ENCODE measurements around the gene DMBT1.
"Not testable (repeated sequence)": the region's sequence is repeated elsewhere in the genome, so short reads cannot be mapped to it uniquely, and the experiment has no call there.

DMBT1 gene

DNA sequence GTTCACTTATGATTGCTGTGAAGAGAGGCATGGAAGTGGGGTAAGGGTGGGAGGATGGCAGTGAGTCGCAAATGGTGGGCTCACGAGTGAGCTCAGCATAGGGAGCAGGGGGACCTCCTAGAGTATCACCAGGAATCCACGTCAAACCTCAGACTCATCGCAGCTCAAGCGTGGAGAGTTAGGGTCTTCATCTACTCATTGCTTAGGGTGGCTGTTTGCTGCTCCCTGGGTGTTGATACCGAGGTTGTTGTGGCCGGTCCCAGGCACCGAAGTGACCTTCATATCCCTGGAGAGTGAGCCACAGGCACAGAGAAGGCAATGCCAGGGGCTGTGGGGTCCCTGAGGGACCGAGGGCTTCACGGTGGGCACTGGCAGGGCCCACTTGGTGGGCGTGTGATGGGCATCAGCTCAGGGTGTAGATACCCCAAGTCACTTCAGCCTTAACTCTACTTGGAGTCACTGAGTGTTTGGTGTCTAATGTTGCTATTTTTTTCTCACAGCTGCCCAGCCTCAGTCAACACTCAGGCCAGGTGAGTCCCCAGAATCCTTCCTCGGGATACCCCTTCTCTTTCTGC is 16.8 kb downstream of the DMBT1 start:
- DNase-seq (ENCODE audit: extremely low read depth in 1 of 2, low read depth in 1 of 2) = no peak

DNA sequence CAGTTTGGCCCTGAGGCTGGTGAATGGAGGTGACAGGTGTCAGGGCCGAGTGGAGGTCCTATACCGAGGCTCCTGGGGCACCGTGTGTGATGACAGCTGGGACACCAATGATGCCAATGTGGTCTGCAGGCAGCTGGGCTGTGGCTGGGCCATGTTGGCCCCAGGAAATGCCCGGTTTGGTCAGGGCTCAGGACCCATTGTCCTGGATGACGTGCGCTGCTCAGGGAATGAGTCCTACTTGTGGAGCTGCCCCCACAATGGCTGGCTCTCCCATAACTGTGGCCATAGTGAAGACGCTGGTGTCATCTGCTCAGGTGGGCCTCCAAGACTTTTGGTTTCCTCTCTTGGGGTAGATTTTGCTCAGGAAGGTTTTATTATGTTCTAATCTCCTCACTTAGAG is 25.5 kb downstream of the DMBT1 start:
- not testable (repeated sequence) for DNase-seq (ENCODE audit: extremely low read depth in 1 of 2, low read depth in 1 of 2)

DNA sequence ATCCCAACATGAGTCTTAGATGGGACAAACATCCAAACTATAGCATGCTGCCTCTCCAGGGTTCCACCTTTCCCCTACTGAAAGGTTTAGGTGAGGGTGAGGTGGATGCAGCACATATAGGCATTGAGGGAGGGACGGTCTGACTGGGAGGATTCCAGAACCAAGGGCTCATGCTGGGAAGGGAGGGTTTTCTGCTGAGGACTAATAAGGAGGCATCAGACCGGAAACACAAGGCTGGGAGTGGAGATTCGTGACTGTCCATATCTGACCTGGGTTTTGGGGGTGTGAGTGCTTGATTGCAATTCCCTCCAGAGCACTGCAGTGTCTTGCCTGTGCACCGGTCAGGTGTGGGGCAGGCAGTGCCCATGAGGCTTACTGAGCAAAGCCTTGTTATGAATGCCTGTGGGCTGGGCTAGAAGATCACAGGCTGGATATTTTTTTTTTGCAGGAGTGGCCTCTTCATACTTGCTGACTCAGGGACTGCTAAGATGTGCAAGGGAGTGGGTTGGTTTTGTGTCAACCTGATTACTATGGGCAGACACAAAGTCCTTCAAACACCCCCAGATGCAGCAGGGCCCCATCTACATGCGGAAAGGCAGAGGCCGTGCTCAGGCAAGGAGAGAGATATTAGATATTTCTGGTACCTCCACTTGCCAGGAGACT is 26.7 kb downstream of the DMBT1 start:
- DNase-seq (ENCODE audit: extremely low read depth in 1 of 2, low read depth in 1 of 2) = no peak

DNA sequence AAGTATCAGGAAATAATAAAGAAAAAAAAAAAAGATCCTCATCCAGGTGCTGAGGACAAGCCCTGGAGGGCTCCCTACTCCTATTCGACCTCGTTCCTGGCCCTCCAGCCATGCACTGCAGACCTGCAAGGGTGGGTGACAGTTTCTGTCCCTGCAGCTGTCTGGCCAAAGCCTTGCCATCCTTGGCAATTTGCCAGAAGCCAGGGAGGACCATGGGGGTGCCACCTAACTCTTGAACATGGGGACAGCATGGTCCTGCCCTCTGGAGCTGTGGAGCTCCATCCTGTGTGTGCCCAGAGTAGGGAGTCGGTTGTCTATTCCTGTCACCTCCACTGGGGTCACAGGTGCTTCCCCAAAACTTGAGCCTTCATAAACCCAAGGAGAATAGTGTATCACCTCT is 27.8 kb downstream of the DMBT1 start:
- DNase-seq (ENCODE audit: extremely low read depth in 1 of 2, low read depth in 1 of 2) = no peak

DNA sequence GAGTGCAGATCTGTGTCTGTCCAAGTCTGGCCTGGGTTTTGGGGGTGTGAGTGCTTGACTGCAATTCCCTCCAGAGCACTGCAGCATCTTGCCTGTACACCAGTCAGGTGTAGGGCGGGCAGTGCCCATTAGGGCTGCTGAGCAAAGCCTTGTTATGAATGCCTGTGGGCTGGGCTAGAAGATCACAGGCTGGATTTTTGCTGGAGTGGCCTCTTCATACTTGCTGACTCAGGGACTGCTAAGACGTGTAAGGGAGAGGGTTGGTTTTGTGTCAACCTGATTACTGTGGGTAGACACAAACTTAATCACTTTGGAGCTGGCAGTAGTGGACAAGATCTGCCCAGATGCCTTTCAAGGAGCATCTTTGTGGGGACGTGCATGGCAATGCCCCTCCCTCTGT is 29.6 kb downstream of the DMBT1 start:
- DNase-seq (ENCODE audit: extremely low read depth in 1 of 2, low read depth in 1 of 2) = no peak

DNA sequence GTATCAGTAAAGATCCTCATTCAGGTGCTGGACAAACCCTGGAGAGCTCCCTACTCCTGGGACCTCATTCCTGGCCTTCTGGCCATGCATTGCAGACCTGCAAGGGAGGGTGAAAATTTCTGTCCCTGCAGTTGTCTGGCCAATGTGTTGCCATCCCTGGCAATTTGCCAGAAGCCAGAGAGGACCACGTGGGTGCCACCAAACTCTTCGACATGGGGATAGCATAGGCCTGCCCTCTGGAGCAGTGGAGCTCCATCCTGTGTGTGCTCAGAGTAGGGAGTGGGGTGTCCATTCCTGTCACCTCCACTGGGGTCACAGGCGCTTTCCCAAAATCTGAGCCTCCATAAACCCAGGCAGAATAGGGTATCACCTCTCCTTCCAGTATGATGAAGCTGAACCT is 31.2 kb downstream of the DMBT1 start:
- no peak for DNase-seq (ENCODE audit: extremely low read depth in 1 of 2, low read depth in 1 of 2)

DNA sequence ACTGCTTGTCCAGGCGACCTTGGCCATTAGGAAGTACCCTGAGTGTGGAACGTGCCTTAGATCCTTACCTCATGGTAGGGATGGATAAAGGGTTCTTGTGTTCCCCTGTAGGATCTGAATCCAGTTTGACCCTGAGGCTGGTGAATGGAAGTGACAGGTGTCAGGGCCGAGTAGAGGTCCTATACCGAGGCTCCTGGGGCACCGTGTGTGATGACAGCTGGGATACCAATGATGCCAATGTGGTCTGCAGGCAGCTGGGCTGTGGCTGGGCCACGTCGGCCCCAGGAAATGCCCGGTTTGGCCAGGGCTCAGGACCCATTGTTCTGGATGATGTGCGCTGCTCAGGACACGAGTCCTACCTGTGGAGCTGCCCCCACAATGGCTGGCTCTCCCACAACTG is 31.6 kb downstream of the DMBT1 start:
- no peak for DNase-seq (ENCODE audit: extremely low read depth in 1 of 2, low read depth in 1 of 2)

DNA sequence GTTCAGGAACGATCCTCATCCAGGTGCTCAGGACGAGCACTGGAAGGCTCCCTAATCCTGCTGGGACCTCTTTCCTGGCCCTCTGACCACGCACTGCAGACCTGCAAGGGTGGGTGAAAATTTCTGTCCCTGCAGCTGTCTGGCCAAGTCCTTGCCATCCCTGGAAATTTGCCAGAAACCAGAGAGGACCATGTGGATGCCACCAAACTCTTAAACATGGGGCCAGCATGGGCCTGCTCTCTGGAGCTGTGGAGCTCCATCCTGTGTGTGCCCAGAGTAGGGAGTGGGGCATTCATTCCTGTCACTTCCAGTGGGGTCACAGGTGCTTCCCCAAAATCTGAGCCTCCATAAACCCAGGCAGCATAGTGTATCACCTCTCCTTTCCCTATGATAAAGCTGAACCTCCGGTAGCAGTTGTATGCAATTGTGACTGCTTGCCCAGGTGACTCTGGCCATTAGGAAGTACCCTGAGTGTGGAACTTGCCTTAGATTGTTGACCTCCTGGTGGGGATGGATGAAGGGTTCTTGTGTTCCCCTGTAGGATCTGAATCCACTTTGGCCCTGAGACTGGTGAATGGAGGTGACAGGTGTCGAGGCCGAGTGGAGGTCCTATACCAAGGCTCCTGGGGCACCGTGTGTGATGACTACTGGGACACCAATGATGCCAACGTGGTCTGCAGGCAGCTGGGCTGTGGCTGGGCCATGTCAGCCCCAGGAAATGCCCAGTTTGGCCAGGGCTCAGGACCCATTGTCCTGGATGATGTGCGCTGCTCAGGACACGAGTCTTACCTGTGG is 57.1 kb downstream of the DMBT1 start:
- DNase-seq (ENCODE audit: extremely low read depth in 1 of 2, low read depth in 1 of 2) = no peak

DNA sequence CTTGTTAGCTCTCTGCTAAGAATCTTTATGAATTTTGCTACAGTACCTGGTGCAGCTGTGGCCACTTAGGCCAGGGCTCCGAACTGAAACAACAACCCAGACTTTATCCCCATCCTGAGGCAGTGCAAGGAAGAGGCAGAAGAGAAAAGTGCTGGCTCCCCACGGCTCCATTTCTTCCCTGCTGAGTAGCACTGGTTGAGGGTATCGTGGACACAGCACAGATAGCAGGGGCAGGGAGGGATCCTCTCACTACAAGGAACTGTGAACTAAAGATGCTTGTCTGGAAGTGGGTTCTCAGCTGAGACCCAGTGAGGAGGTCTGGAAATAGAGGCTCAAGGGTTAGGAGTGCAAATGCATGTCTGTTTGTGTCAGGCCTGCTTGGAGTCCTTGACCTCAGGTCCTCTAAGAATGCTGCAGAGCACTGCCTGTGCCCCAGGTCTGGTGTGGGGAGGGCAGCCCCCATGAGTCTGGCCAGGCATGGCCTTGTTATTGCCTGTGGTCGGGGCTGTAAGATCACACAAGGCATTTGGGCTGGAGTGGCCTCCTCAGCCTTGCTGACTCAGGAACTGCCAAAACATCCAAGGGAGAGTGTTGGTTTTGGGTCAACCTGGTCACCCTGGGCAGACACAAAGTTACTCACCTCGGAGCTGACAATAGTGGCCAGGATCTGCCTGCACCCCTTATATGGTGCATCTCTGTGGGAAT is 58.1 kb downstream of the DMBT1 start:
- no peak for DNase-seq (ENCODE audit: extremely low read depth in 1 of 2, low read depth in 1 of 2)

DNA sequence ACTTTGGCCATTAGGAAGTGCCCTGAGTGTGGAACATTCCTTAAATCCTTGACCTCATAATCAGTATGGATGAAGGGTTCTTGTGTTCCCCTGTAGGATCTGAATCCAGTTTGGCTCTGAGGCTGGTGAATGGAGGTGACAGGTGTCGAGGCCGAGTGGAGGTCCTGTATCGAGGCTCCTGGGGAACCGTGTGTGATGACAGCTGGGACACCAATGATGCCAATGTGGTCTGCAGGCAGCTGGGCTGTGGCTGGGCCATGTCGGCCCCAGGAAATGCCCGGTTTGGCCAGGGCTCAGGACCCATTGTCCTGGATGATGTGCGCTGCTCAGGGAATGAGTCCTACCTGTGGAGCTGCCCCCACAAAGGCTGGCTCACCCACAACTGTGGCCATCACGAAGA is 60.4 kb downstream of the DMBT1 start:
- DNase-seq (ENCODE audit: extremely low read depth in 1 of 2, low read depth in 1 of 2) = not testable (repeated sequence)

DNA sequence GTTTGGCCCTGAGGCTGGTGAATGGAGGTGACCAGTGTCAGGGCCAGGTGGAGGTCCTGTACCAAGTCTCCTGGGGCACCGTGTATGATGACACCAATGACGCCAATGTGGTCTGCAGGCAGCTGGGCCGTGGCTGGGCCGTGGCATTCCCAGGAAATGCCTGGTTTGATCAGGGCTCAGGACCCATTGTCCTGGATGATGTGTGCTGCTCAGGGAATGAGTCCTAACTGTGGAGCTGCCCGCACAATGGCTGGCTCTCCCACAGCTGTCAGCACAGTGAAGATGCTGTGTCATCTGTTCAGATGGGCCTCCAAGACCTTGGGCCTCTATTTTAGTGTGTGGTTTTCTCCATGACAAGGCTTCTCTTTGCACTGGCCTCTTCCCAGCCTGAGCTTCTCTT is 64.0 kb downstream of the DMBT1 start:
- no peak for DNase-seq (ENCODE audit: extremely low read depth in 1 of 2, low read depth in 1 of 2)

DNA sequence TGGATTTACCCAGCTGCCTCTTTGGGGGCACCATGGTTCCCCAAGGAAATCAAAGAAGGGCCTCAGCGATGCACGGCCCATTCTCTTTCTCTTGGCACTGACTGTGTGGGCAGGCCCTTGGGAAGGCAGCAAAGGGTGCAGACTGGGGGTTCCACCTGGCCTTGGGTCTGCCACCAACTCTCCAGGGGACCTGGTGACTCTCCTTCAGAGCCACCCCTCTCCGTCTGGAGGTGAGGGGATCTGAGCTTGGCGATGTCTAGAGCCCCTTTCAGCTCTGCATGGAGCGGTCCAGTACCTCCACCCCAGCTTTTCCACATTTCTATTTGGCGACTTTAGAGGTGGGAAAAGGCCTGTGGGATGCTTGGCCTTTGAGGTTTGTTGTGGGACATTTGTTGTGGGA is 70.0 kb downstream of the DMBT1 start:
- DNase-seq (ENCODE audit: extremely low read depth in 1 of 2, low read depth in 1 of 2) = no peak

DNA sequence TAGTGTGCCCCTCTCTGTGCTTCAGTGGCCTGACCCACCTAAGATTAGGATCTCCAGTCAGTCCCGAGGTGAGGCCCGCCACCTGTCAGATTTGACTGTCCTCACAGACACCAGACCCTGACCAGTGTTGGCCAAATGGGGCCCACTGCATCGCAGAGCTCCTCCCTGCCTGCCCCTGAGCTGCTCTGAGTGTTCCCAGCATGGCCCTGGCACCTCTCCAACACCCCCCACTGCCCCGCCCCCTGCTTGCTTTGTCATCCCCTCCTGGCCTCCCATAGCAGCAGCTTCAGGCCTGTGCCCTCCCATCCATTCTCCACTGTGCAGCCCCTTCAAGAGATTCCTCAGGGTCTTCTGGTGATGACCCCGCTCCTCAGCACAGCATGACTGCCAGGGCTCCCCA is 71.5 kb downstream of the DMBT1 start:
- DNase-seq (ENCODE audit: extremely low read depth in 1 of 2, low read depth in 1 of 2) = no peak

DNA sequence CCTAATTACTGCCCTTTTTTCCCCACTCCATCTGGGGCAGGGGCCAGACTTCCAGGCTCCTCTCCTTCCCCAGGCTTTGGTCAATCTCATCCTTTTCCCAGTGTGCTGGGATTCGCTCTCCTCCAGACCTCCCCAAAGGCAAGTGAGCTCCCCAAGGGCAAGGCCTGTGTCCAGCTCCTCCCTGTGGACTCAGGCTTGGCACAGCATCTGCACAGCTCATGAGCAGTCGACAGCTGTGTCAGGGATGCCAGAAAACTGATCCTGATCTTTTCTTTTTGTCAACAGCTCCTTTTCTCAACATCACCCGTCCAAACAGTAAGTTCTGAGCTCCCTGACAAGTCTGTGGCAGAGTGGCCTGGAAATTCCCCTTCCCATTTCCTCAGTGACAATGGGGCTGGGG is 72.0 kb downstream of the DMBT1 start:
- DNase-seq (ENCODE audit: extremely low read depth in 1 of 2, low read depth in 1 of 2) = no peak

DNA sequence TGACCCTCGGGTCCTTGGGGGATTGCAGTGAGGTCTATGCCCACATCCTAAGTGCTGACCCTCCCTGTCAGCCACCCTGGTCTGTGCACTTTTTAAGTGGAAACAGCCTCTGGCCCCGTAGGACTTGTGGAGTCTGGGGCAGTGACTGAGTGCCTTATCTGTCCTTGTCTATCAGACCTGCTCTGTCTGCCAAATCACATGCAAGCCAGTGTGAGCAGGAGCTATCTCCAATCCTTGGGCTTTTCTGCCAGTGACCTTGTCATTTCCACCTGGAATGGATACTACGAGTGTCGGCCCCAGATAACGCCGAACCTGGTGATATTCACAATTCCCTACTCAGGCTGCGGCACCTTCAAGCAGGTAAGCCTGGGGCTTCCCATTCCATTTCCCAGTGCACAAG is 76.4 kb downstream of the DMBT1 start:
- no peak for DNase-seq (ENCODE audit: extremely low read depth in 1 of 2, low read depth in 1 of 2)

DNA sequence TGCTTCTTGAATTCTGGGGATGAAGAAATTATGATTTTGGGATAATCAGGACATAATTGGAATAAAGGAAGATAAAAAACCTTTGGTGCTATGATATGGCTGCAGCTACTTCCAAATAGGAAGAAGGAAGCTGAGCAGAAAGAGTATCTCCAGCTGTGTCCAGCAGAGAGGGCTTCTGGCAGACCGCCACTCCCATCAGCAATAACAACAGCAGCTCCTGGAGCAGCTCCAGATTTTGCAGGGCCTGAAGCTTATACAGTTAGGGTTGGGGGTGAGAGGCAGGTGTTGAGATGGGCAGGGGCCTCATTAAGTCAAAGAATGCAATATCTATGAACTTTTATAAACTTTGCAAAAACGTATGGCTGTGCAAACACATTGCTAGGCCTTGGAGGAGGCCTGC is 76.8 kb downstream of the DMBT1 start:
- DNase-seq (ENCODE audit: extremely low read depth in 1 of 2, low read depth in 1 of 2) = no peak

DNA sequence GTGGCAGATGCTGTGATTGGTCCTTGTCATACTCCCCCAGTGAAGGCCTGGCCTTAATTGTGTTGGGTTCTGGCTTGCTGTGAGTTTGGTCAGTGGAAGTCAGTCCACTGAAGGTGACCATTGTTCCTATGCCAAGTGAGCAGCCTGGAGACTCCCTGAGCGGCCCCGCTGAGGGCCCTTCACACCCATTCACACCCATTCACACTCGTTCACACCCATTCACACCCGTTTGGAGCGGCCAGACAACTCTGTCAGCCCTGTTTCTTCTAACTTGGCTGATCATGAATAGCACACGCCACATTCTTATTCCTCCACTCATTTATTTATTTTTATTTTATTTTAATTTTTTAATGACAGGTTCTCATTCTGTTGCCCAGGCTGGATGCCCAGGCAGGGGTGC is 77.6 kb downstream of the DMBT1 start:
- DNase-seq (ENCODE audit: extremely low read depth in 1 of 2, low read depth in 1 of 2) = no peak

DNA sequence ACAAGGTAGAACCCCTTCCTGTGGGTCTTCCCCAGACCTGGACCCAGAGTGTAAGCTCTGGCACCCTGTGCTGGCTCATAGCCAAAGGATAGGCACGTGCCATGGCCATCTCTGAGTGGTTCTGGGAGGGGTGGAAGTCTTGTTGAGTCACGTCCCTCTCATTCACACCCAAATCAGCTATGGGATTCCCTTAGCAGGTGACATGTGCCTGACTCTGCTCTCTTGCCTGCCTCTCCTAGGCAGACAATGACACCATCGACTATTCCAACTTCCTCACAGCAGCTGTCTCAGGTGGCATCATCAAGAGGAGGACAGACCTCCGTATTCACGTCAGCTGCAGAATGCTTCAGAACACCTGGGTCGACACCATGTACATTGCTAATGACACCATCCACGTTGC is 79.2 kb downstream of the DMBT1 start:
- no peak for DNase-seq (ENCODE audit: extremely low read depth in 1 of 2, low read depth in 1 of 2)

DNA sequence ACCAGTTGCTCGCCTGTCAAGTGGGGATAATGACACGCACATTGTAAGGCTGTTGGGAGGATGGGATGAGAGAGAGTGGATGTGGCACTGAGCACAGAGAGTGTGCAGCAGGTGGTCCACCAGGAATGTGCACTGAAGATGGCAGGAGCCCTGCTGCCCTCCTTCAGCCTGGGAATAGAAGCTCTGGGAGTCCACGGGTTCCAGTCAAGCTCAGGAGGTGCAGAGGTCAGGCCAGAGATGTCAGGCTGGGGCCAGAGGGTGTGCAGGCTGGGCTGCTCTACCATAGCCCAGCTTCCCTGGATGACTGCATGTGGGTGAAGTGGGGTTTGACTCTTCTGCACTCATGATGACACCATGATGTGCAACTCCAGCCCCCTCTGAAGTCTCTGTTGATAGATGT is 80.4 kb downstream of the DMBT1 start:
- no peak for DNase-seq (ENCODE audit: extremely low read depth in 1 of 2, low read depth in 1 of 2)

DNA sequence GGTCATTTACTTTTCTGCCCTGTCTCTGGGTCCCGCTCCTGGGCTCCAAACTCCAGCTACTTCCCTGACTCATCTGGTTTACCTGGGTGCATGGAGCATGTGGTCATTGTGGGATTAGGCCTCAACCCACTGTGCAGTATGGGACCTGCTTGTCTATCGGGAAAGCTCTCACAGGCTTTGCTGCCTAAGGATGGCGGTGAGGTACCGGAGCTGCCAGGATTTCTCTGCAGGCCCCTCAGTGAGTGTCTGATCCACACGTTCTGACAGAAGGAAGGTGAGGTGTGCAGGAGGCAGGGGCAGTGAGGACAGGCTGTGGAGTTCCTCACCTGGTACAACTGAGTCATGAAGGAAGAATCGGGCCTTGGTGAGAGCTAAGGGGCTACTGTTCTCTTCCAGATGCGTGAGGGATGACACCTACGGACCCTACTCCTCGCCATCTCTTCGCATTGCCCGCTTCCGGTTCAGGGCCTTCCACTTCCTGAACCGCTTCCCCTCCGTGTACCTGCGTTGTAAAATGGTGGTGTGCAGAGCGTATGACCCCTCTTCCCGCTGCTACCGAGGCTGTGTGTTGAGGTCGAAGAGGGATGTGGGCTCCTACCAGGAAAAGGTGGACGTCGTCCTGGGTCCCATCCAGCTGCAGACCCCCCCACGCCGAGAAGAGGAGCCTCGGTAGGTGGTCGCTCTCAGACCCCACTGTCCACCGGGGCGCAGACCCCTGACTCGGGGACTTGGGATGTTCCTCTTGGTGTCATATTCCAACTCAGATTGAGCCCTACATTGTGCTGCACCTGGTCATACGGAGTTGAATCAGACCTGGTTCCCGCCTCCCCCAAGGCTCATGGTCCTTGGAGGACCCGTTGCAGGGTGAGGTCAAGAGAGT is 82.4 kb downstream of the DMBT1 start:
- no peak for DNase-seq (ENCODE audit: extremely low read depth in 1 of 2, low read depth in 1 of 2)

Data from activated CD8-positive, alpha-beta memory T cell treated with anti-CD3 and anti-CD28 coated beads for 1 hour (primary cell).